Thoracic aorta (tissue), 2 donors: ENCODE results near the gene DNAAF5. TPM values are rescaled to one million over a fixed set of nuclear protein-coding genes. Genes with fewer than 3 reads are reported as not detected.

Experiments used
- ATAC-seq: fragments of 150-250 bp; one replicate; pipeline ENCODE4 v1.8.0; 2017; ENCODE audit warnings: low read depth; ENCODE audit not compliant: insufficient number of reproducible peaks, low FRiP score
- DNase-seq: peaks from one replicate; pipeline ENCODE4 v3.0.0-alpha.2; 2020; ENCODE audit warnings: low spot score
- H3K27ac ChIP-seq, 2 donors: fragments of 200-600 bp; sonication (generic); 1 replicate in 1 of 2; 2 replicates in 1 of 2; pipeline ENCODE4 v1.5.1; 2016; ENCODE audit warnings: mild to moderate bottlenecking in 2 of 2, moderate library complexity in 2 of 2
- H3K27me3 ChIP-seq: fragments of 200-600 bp; sonication (generic); replicated peaks from 2 replicates; pipeline ENCODE4 v1.6.0; 2016; ENCODE audit warnings: mild to moderate bottlenecking; ENCODE audit not compliant: insufficient read depth
- H3K36me3 ChIP-seq: fragments of 200-600 bp; sonication (generic); one replicate; pipeline ENCODE4 v1.5.1; 2016
- H3K4me1 ChIP-seq, 2 donors: fragments of 200-600 bp; sonication (generic); 1 replicate in 1 of 2; 2 replicates in 1 of 2; pipeline versions ENCODE4 v1.5.1 to v1.6.0; 2016; ENCODE audit warnings: low read depth in 2 of 2, mild to moderate bottlenecking in 1 of 2; ENCODE audit not compliant: control insufficient read depth in 1 of 2
- H3K4me3 ChIP-seq: fragments of 200-600 bp; sonication (generic); 2 replicates; pipeline ENCODE4 v1.5.1; 2016; ENCODE audit warnings: mild to moderate bottlenecking
- H3K9me3 ChIP-seq: fragments of 200-600 bp; sonication (generic); 2 replicates; pipeline ENCODE4 v1.5.1; 2016
- CTCF ChIP-seq: fragments of 200-600 bp; sonication (generic); IDR thresholded peaks from one replicate; pipeline ENCODE4 v1.5.1; 2019; ENCODE audit warnings: antibody characterized with exemption
- total RNA-seq, 2 donors: library from RNA; depleted of rRNA; stranded (reverse); fragments of >200 nt; gene quantifications; one replicate each; pipeline versions ENCODE4 v1.1.0 to v1.2.3, GENCODE V29; 2016

Gene DNAAF5
- total RNA-seq, 2 donors from 2014 or later: 16.7 to 23.4 TPM

- H3K4me3 ChIP-seq: no peak overlapping the region
- ATAC-seq: no peak
- no peaks in the 10 kb centered on the region for H3K27me3 ChIP-seq
- H3K9me3 ChIP-seq: peaks cover 10% of the 10 kb centered on the region
- no peak overlapping the region for H3K27ac ChIP-seq
- no peak for TF ChIP-seq CTCF
- H3K36me3 ChIP-seq: no peaks in the 10 kb centered on the region
- no peak for DNase-seq
- no peaks in the 10 kb centered on the region for H3K4me1 ChIP-seq
Measured at GRCh38 chr7:693280-693679, 33.2 kb upstream of the DNAAF5 start.

- DNase-seq (no peak), ATAC-seq (no peak)
- H3K9me3 ChIP-seq: no peaks in the 10 kb centered on the region
- H3K27ac ChIP-seq: no peak overlapping the region
- no peak for TF ChIP-seq CTCF
- H3K36me3 ChIP-seq: no peaks in the 10 kb centered on the region
- H3K4me3 ChIP-seq: no peak overlapping the region
- no peaks in the 10 kb centered on the region for H3K27me3 ChIP-seq
- H3K4me1 ChIP-seq: no peaks in the 10 kb centered on the region
Measured at GRCh38 chr7:696426-696811, 30.1 kb upstream of the DNAAF5 start.

- DNase-seq: no peak
Measured at GRCh38 chr7:696812-697551, 29.5 kb upstream of the DNAAF5 start.

GRCh38 chr7:698515-699475, 27.7 kb upstream of the DNAAF5 start:
- Histone ChIP-seq H3K36me3 (no peaks in the 10 kb centered on the region), H3K9me3 (peaks cover 3% of the 10 kb centered on the region), H3K4me1 (no peaks in the 10 kb centered on the region), H3K27ac (no peak overlapping the region), H3K27me3 (no peaks in the 10 kb centered on the region), H3K4me3 (no peak overlapping the region)
- TF ChIP-seq CTCF: no peak
- DNase-seq: no peak
- no peak for ATAC-seq

More at GRCh38 chr7:696812-697551, 29.5 kb upstream of the DNAAF5 start:
- H3K36me3 ChIP-seq: no peaks in the 10 kb centered on the region
- no peaks in the 10 kb centered on the region for H3K4me1 ChIP-seq
- H3K27ac ChIP-seq: no peak overlapping the region
- no peaks in the 10 kb centered on the region for H3K27me3 ChIP-seq
- no peak for TF ChIP-seq CTCF
- no peak for ATAC-seq
- H3K4me3 ChIP-seq: no peak overlapping the region
- H3K9me3 ChIP-seq: no peaks in the 10 kb centered on the region

- Histone ChIP-seq H3K27me3 (no peaks in the 10 kb centered on the region), H3K4me3 (no peak overlapping the region), H3K36me3 (no peaks in the 10 kb centered on the region), H3K9me3 (peaks cover 3% of the 10 kb centered on the region), H3K27ac (no peak overlapping the region), H3K4me1 (no peaks in the 10 kb centered on the region)
- ATAC-seq (peak; percentile 28), DNase-seq (no peak)
- TF ChIP-seq CTCF: no peak
Measured at GRCh38 chr7:699476-700170, 26.9 kb upstream of the DNAAF5 start.
